WTC11 (cell line): ENCODE data around the gene HDHD2. TPM values are rescaled to one million over a fixed set of nuclear protein-coding genes. Genes with fewer than 3 reads are reported as not detected.

Experiments used
- ATAC-seq: fragments of 200-7000 bp; cut with Tn5 transposase; 2 replicates; pipeline ENCODE4 v1.10.0; 2021; ENCODE audit warnings: mild to moderate bottlenecking, moderate library complexity
- CTCF ChIA-PET: fragments of 300-600 bp; sonication (Branson Sonifier 250); formaldehyde crosslinking; loops from one replicate; lab custom pipeline; 2021; ENCODE audit warnings: antibody characterized with exemption; lab: Charles Lee
- POLR2A ChIA-PET: fragments of 350-600 bp; sonication (Branson Sonifier 250); formaldehyde crosslinking; loops from one replicate; lab custom pipeline; 2021; ENCODE audit warnings: antibody characterized with exemption; lab: Charles Lee
- DNase-seq: peaks from one replicate; pipeline ENCODE4 v3.0.0; 2021; ENCODE audit warnings: low spot score
- H3K27ac Mint-ChIP-seq: 2 replicates; pipeline ENCODE4 v1.8.0; 2021; ENCODE audit warnings: mixed read lengths
- H3K27me3 Mint-ChIP-seq: 2 replicates; pipeline ENCODE4 v1.8.0; 2021; ENCODE audit warnings: low read depth, mild to moderate bottlenecking, moderate library complexity, mixed read lengths
- H3K36me3 Mint-ChIP-seq: 2 replicates; pipeline ENCODE4 v1.8.0; 2021; ENCODE audit warnings: mixed read lengths
- H3K4me1 Mint-ChIP-seq: 2 replicates; pipeline ENCODE4 v1.8.0; 2022; ENCODE audit warnings: mixed read lengths
- H3K4me3 Mint-ChIP-seq: 2 replicates; pipeline ENCODE4 v1.8.0; 2021; ENCODE audit warnings: mild to moderate bottlenecking, moderate library complexity, mixed read lengths
- H3K9me3 Mint-ChIP-seq: 2 replicates; pipeline ENCODE4 v1.8.0; 2021; ENCODE audit warnings: mixed read lengths
- AFF4 ChIP-seq: sonication (generic); formaldehyde crosslinking; IDR thresholded peaks from 2 replicates; pipeline ENCODE4 v1.8.1; 2023; ENCODE audit warnings: mild to moderate bottlenecking, missing genetic modification reagents, borderline replicate concordance
- ATF2 ChIP-seq: sonication (generic); formaldehyde crosslinking; IDR thresholded peaks from 2 replicates; pipeline ENCODE4 v1.8.1; 2022; ENCODE audit warnings: low read depth, missing genetic modification reagents, borderline replicate concordance
- E2F4 ChIP-seq: sonication (generic); formaldehyde crosslinking; IDR thresholded peaks from 2 replicates; pipeline ENCODE4 v1.8.1; 2022; ENCODE audit warnings: low read depth, mild to moderate bottlenecking, moderate library complexity, missing genetic modification reagents, borderline replicate concordance
- ETV6 ChIP-seq: sonication (generic); formaldehyde crosslinking; IDR thresholded peaks from 2 replicates; pipeline ENCODE4 v1.8.1; 2022; ENCODE audit warnings: mild to moderate bottlenecking, missing genetic modification reagents
- FOXK1 ChIP-seq: sonication (generic); formaldehyde crosslinking; IDR thresholded peaks from 2 replicates; pipeline ENCODE4 v1.8.0; 2022; ENCODE audit warnings: mild to moderate bottlenecking, moderate library complexity, missing genetic modification reagents
- GTF2I ChIP-seq: fragments of 250-450 bp; sonication (Bioruptor Pico); conservative IDR thresholded peaks from 2 replicates; pipeline ENCODE4 v1.4.0; 2021; ENCODE audit warnings: mild to moderate bottlenecking
- JUN ChIP-seq: sonication (generic); formaldehyde crosslinking; IDR thresholded peaks from 2 replicates; pipeline ENCODE4 v1.8.0; 2023; ENCODE audit warnings: mild to moderate bottlenecking, missing genetic modification reagents
- KAT7 ChIP-seq: sonication (generic); formaldehyde crosslinking; IDR thresholded peaks from 2 replicates; pipeline ENCODE4 v1.8.1; 2023; ENCODE audit warnings: missing genetic modification reagents, mild to moderate bottlenecking, borderline replicate concordance
- SOX15 ChIP-seq: fragments of 250-450 bp; sonication (Bioruptor Pico); IDR thresholded peaks from 2 replicates; pipeline ENCODE4 v1.9.0; 2021; ENCODE audit warnings: mild to moderate bottlenecking
- TCF7 ChIP-seq: sonication (generic); formaldehyde crosslinking; IDR thresholded peaks from 2 replicates; pipeline ENCODE4 v1.8.0; 2022; ENCODE audit warnings: mild to moderate bottlenecking, low read depth, missing genetic modification reagents, moderate library complexity
- TEAD1 ChIP-seq: sonication (generic); formaldehyde crosslinking; IDR thresholded peaks from 2 replicates; pipeline ENCODE4 v1.8.0; 2022; ENCODE audit warnings: mild to moderate bottlenecking, missing genetic modification reagents
- TEAD4 ChIP-seq: sonication (generic); formaldehyde crosslinking; IDR thresholded peaks from 2 replicates; pipeline ENCODE4 v1.8.0; 2022; ENCODE audit warnings: mild to moderate bottlenecking, missing genetic modification reagents
- USF1 ChIP-seq: sonication (generic); formaldehyde crosslinking; IDR thresholded peaks from 2 replicates; pipeline ENCODE4 v1.8.0; 2022; ENCODE audit warnings: mild to moderate bottlenecking, missing genetic modification reagents
- ZBTB21 ChIP-seq: sonication (generic); formaldehyde crosslinking; IDR thresholded peaks from 2 replicates; pipeline ENCODE4 v1.8.1; 2023; ENCODE audit warnings: mild to moderate bottlenecking, missing genetic modification reagents, borderline replicate concordance
- ZNF219 ChIP-seq: sonication (generic); formaldehyde crosslinking; IDR thresholded peaks from 2 replicates; pipeline ENCODE4 v1.8.0; 2023; ENCODE audit warnings: missing genetic modification reagents, mild to moderate bottlenecking, borderline replicate concordance
- ZNF512 ChIP-seq: sonication (generic); formaldehyde crosslinking; IDR thresholded peaks from 2 replicates; pipeline ENCODE4 v1.8.1; 2022; ENCODE audit warnings: missing genetic modification reagents, borderline replicate concordance
- total RNA-seq: library from RNA; stranded (reverse); gene quantifications from 3 replicates; pipeline ENCODE4 v1.2.3, GENCODE V29; 2021

HDHD2 gene
- total RNA-seq, 1 experiment from 2014 or later = 42.1 TPM

- no peak for TF ChIP-seq USF1 (CRISPR knock-in tag)
- no peak for TF ChIP-seq ATF2 (CRISPR knock-in tag)
- TF ChIP-seq ZNF219 (CRISPR knock-in tag) = no peak
- no peak for TF ChIP-seq JUN
These were observed 54.5 kb downstream of the HDHD2 start (continued) for GRCh38 chr18:47095810-47096209.

DNA sequence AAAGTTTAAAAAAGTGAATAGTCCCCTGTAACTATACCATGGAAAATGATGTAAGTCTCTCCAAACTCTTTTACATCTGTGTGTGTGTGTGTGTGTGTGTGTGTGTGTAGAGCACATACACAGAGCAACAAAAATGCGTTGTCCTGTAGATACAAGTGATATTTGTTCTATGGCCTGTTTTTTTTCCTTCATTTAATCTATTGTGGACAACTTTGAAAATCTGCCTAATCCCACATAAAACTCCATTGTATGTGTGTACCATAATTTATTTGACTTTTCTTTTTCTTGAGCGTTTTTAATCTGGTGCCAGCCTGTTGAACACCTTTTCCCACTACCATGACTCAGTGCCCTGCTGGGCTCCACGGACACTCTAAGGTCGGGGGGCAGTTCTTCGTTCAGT is 62.6 kb downstream of the HDHD2 start:
- POLR2A ChIA-PET = no interaction called here
- no peak for ATAC-seq
- no peaks in the 10 kb centered on the region for H3K9me3 Mint-ChIP-seq

More for the DNA sequence above, 62.6 kb downstream of the HDHD2 start:
- Mint-ChIP-seq H3K27ac (no peak overlapping the region), H3K36me3 (no peaks in the 10 kb centered on the region), H3K27me3 (no peaks in the 10 kb centered on the region), H3K4me3 (no peak overlapping the region), H3K4me1 (peaks cover 4% of the 10 kb centered on the region)
- no peak for DNase-seq
- CTCF ChIA-PET = no interaction called here
- TF ChIP-seq TEAD4 = no peak
- TF ChIP-seq AFF4 (CRISPR knock-in tag) = no peak
- TF ChIP-seq GTF2I (CRISPR knock-in tag) = no peak
- TF ChIP-seq TCF7 (CRISPR knock-in tag) = no peak
- TF ChIP-seq ZBTB21 = no peak
- no peak for TF ChIP-seq KAT7 (CRISPR knock-in tag)
- no peak for TF ChIP-seq TEAD1 (CRISPR knock-in tag)
- TF ChIP-seq ZNF512 (CRISPR knock-in tag) = no peak
- TF ChIP-seq SOX15 (CRISPR knock-in tag) = no peak
- no peak for TF ChIP-seq E2F4 (CRISPR knock-in tag)
- no peak for TF ChIP-seq ZNF219 (CRISPR knock-in tag)
- TF ChIP-seq FOXK1 (CRISPR knock-in tag) = no peak
- TF ChIP-seq ETV6 (CRISPR knock-in tag) = no peak
